ENCODE data around the gene IL6R. TPM values are rescaled to one million over a fixed set of nuclear protein-coding genes. Genes with fewer than 3 reads are reported as not detected.

Gene IL6R
- total and polyA plus RNA-seq, 4 donors: 18.8 to 67.6 (median 35.3) TPM

- no peaks in the 10 kb centered on the region for H3K27me3 ChIP-seq (ENCODE audit: control insufficient read depth in 4 of 4, insufficient read depth in 4 of 4, low read length in 3 of 4)
- H3K4me1 ChIP-seq (ENCODE audit: control insufficient read depth in 4 of 4, insufficient read depth in 4 of 4, low read length in 3 of 4): peaks cover 0 to 6% (median 2%) of the 10 kb centered on the region in 4 donors
- H3K27ac ChIP-seq (ENCODE audit: low read depth in 1 of 2, low read length in 2 of 2): no peak overlapping the region
- H3K4me3 ChIP-seq (ENCODE audit: low read depth in 1 of 3, low read length in 3 of 3): no peak overlapping the region
- no peak overlapping the region for H3K9ac ChIP-seq (ENCODE audit: low read depth in 1 of 2, low read length in 2 of 2)
- no peak for TF ChIP-seq HNF4A (conservative IDR thresholded peaks at IDR 0.05)
- peaks cover 0 to 2% (median 0%) of the 10 kb centered on the region in 4 donors for H3K9me3 ChIP-seq (ENCODE audit: control insufficient read depth in 4 of 4, low read length in 3 of 4)
- H3K36me3 ChIP-seq (ENCODE audit: control insufficient read depth in 4 of 4, insufficient read depth in 3 of 4, low read depth in 1 of 4, low read length in 3 of 4): no peaks in the 10 kb centered on the region
- 98% methylated on average over 4 of the region's 4 CpGs for WGBS
- no peak for DNase-seq (ENCODE audit: low spot score)
These were observed 6.5 kb upstream of the IL6R start for GRCh38 chr1:154398678-154399077.

DNA sequence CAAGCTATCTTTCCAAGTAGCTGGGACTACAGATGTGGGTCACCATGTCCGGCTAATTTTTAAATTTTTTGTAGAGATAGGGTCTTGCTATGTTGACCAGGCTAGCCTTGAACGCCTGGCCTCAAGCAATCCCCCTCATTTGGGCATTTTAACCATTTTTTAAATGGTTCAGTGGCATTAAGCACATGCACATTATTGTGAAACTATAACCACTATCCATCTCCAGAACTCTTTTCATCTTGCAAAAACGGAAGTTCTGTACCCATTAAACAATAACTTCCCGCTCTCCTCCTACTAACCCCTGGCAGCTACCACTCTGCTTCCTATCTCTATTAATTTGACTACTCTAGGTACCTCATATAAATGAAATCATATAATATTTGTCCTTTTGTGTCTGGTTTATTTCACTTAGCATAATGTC lies 4.8 kb upstream of the IL6R start:
- Histone ChIP-seq H3K4me3 (ENCODE audit: low read depth in 1 of 3, low read length in 3 of 3) (no peak overlapping the region), H3K36me3 (ENCODE audit: control insufficient read depth in 4 of 4, insufficient read depth in 3 of 4, low read depth in 1 of 4, low read length in 3 of 4) (no peaks in the 10 kb centered on the region), H3K4me1 (ENCODE audit: control insufficient read depth in 4 of 4, insufficient read depth in 4 of 4, low read length in 3 of 4) (peaks cover 0 to 16% (median 7%) of the 10 kb centered on the region in 4 donors), H3K9ac (ENCODE audit: low read depth in 1 of 2, low read length in 2 of 2) (no peak overlapping the region), H3K27me3 (ENCODE audit: control insufficient read depth in 4 of 4, insufficient read depth in 4 of 4, low read length in 3 of 4) (no peaks in the 10 kb centered on the region), H3K9me3 (ENCODE audit: control insufficient read depth in 4 of 4, low read length in 3 of 4) (no peaks in the 10 kb centered on the region), H3K27ac (ENCODE audit: low read depth in 1 of 2, low read length in 2 of 2) (no peak overlapping the region)
- no peak for DNase-seq (ENCODE audit: low spot score)
- 78% methylated on average over 4 of the region's 4 CpGs for WGBS
- TF ChIP-seq REST (IDR thresholded peaks at IDR 0.05) (no peak), EGR1 (IDR thresholded peaks at IDR 0.05; ENCODE audit: low read depth in 2 of 2) (no peak), JUND (IDR thresholded peaks at IDR 0.05) (no peak), SP1 (IDR thresholded peaks at IDR 0.05) (no peak), RAD21 (IDR thresholded peaks at IDR 0.05) (no peak), NR2F2 (IDR thresholded peaks at IDR 0.05) (no peak), ATF3 (IDR thresholded peaks at IDR 0.05) (no peak), RXRA (IDR thresholded peaks at IDR 0.05) (no peak), HNF4G (IDR thresholded peaks at IDR 0.05) (no peak), GABPA (IDR thresholded peaks at IDR 0.05 in 1 of 2, conservative IDR thresholded peaks at IDR 0.05 in 1 of 2) (no peak), FOXA2 (IDR thresholded peaks at IDR 0.05) (no peak), TAF1 (conservative IDR thresholded peaks at IDR 0.05) (no peak), FOXA1 (IDR thresholded peaks at IDR 0.05) (no peak), ZBTB33 (IDR thresholded peaks at IDR 0.05) (no peak), HNF4A (conservative IDR thresholded peaks at IDR 0.05) (no peak)
- TF ChIP-seq, protein P1, sequence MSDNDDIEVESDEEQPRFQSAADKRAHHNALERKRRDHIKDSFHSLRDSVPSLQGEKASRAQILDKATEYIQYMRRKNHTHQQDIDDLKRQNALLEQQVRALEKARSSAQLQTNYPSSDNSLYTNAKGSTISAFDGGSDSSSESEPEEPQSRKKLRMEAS (IDR thresholded peaks at IDR 0.05): no peak
- TF ChIP-seq, protein P2, sequence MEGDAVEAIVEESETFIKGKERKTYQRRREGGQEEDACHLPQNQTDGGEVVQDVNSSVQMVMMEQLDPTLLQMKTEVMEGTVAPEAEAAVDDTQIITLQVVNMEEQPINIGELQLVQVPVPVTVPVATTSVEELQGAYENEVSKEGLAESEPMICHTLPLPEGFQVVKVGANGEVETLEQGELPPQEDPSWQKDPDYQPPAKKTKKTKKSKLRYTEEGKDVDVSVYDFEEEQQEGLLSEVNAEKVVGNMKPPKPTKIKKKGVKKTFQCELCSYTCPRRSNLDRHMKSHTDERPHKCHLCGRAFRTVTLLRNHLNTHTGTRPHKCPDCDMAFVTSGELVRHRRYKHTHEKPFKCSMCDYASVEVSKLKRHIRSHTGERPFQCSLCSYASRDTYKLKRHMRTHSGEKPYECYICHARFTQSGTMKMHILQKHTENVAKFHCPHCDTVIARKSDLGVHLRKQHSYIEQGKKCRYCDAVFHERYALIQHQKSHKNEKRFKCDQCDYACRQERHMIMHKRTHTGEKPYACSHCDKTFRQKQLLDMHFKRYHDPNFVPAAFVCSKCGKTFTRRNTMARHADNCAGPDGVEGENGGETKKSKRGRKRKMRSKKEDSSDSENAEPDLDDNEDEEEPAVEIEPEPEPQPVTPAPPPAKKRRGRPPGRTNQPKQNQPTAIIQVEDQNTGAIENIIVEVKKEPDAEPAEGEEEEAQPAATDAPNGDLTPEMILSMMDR (IDR thresholded peaks at IDR 0.05; ENCODE audit: low read depth, low read length, missing input control): no peak

Data from liver (tissue), 9 donors.